ENCODE results near the gene SCAPER.
"Not testable (repeated sequence)": the region's sequence is repeated elsewhere in the genome, so short reads cannot be mapped to it uniquely, and the experiment has no call there.

DNA sequence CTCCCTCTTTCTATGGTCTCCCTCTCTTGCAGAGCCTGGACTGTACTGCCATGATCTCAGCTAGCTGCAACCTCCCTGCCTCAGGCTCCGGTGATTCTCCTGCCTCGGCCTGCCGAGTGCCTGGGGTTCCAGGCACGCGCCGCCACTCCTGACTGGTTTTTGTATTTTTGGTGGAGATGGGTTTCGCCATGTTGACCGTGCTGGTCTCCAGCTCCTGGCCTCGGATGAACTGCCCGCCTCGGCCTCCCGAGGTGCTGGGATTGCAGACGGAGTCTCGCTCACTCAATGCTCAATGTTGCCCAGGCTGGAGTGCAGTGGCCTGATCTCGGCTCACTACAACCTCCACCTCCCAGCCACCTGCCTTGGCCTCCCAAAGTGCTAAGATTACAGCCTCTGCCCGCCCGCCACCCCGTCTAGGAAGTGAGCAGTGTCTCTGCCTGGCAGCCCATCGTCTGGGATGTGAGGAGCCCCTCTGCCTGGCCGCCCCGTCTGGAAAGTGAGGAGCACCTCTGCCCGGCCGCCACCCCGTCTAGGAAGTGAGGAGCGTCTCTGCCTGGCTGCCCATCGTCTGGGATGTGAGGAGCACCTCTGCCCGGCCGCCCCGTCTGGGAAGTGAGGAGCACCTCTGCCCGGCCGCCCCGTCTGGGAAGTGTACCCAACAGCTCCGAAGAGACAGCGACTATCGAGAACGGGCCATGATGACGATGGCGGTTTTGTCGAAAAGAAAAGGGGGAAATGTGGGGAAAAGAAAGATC is 5.8 kb downstream of the SCAPER start:
- TF ChIP-seq POLR2A (IDR thresholded peaks at IDR 0.05; ENCODE audit: low read depth, low read length); RCOR1 (IDR thresholded peaks at IDR 0.05; ENCODE audit: insufficient replicate concordance, low read length); CEBPB (IDR thresholded peaks at IDR 0.05; ENCODE audit: low read depth, low read length): not testable (repeated sequence)
